BE2C (cell line): ENCODE results near the gene AGR3.
"Not testable (repeated sequence)": the region's sequence is repeated elsewhere in the genome, so short reads cannot be mapped to it uniquely, and the experiment has no call there.

ENCODE experiments used
- DNase-seq: peaks from one replicate; pipeline ENCODE4 v3.0.0-alpha.2; 2020
- H3K27me3 ChIP-seq: fragments of 250-450 bp; sonication (Bioruptor Pico); 2 replicates; pipeline ENCODE4 v1.5.1; 2020; ENCODE audit warnings: mild to moderate bottlenecking
- H3K36me3 ChIP-seq: fragments of 250-450 bp; sonication (Bioruptor Pico); 2 replicates; pipeline ENCODE4 v1.5.1; 2020; ENCODE audit warnings: mild to moderate bottlenecking
- H3K4me1 ChIP-seq: fragments of 250-450 bp; sonication (Bioruptor Pico); 2 replicates; pipeline ENCODE4 v1.5.1; 2020
- H3K4me3 ChIP-seq: 2 replicates; pipeline ENCODE4 v1.5.1; 2011; ENCODE audit warnings: low read depth, low read length
- H3K9me3 ChIP-seq: fragments of 250-450 bp; sonication (Bioruptor Pico); 2 replicates; pipeline ENCODE4 v1.5.1; 2020
- CTCF ChIP-seq: IDR thresholded peaks from 2 replicates; pipeline ENCODE4 v1.5.1; 2012; ENCODE audit warnings: mild to moderate bottlenecking, low read depth, low read length

Gene AGR3

GRCh38 chr7:16867328-16867727, 14.5 kb downstream of the AGR3 start:
- Histone ChIP-seq H3K9me3 (no peaks in the 10 kb centered on the region), H3K4me1 (no peaks in the 10 kb centered on the region), H3K27me3 (peaks cover 5% of the 10 kb centered on the region), H3K36me3 (no peaks in the 10 kb centered on the region), H3K4me3 (no peak overlapping the region)
- TF ChIP-seq CTCF = no peak
- DNase-seq = no peak

GRCh38 chr7:16853189-16853588, 28.6 kb downstream of the AGR3 start:
- H3K4me3 ChIP-seq, H3K27me3 ChIP-seq, H3K36me3 ChIP-seq, DNase-seq, H3K9me3 ChIP-seq, H3K4me1 ChIP-seq: not testable (repeated sequence)

- Histone ChIP-seq H3K36me3 (no peaks in the 10 kb centered on the region), H3K4me1 (no peaks in the 10 kb centered on the region), H3K27me3 (peaks cover 2% of the 10 kb centered on the region), H3K9me3 (no peaks in the 10 kb centered on the region), H3K4me3 (no peak overlapping the region)
- DNase-seq = no peak
- no peak for TF ChIP-seq CTCF
These were observed 30.0 kb downstream of the AGR3 start for GRCh38 chr7:16851829-16852228.

GRCh38 chr7:16850614-16851466, 30.9 kb downstream of the AGR3 start:
- H3K9me3 ChIP-seq = no peaks in the 10 kb centered on the region
- peaks cover 11% of the 10 kb centered on the region for H3K27me3 ChIP-seq
- DNase-seq = no peak
- no peaks in the 10 kb centered on the region for H3K36me3 ChIP-seq
- H3K4me1 ChIP-seq = no peaks in the 10 kb centered on the region
- TF ChIP-seq CTCF = no peak
- no peak overlapping the region for H3K4me3 ChIP-seq

- no peaks in the 10 kb centered on the region for H3K9me3 ChIP-seq
- no peaks in the 10 kb centered on the region for H3K36me3 ChIP-seq
- no peak overlapping the region for H3K4me3 ChIP-seq
- H3K27me3 ChIP-seq = peaks cover 15% of the 10 kb centered on the region
- TF ChIP-seq CTCF = no peak
- DNase-seq = no peak
- H3K4me1 ChIP-seq = no peaks in the 10 kb centered on the region
These were observed 32.3 kb downstream of the AGR3 start for GRCh38 chr7:16849296-16850148.

- H3K36me3 ChIP-seq = no peaks in the 10 kb centered on the region
- H3K4me3 ChIP-seq = no peak overlapping the region
- peaks cover 15% of the 10 kb centered on the region for H3K27me3 ChIP-seq
- H3K4me1 ChIP-seq = no peaks in the 10 kb centered on the region
- no peak for DNase-seq
- no peaks in the 10 kb centered on the region for H3K9me3 ChIP-seq
- TF ChIP-seq CTCF = no peak
These were observed 34.4 kb downstream of the AGR3 start for GRCh38 chr7:16847381-16847860.
